H1 (cell line): Measurements from ENCODE around the gene PRDM2.

Experiments
- CTCF ChIP-seq, 3 experiments: IDR thresholded peaks; 1 replicate in 2 of 3; 2 replicates in 1 of 3; pipeline versions ENCODE4 v1.5.1 to v1.6.1; 2011; ENCODE audit warnings: low read length in 3 of 3, mild to moderate bottlenecking in 3 of 3, inconsistent platforms in 2 of 3, low read depth in 1 of 3, moderate library complexity in 1 of 3; ENCODE audit not compliant: insufficient read depth in 1 of 3; ENCODE audit errors: control extremely low read depth in 1 of 3
- KDM1A ChIP-seq: fragments of 200-600, 300-600 bp; sonication (generic); IDR thresholded peaks from 2 replicates; pipeline ENCODE4 v1.7.1; 2016; ENCODE audit warnings: mild to moderate bottlenecking, low read length, borderline replicate concordance
- KDM5A ChIP-seq: fragments of 200-600 bp; IDR thresholded peaks from 2 replicates; pipeline ENCODE4 v1.7.1; 2012; ENCODE audit warnings: mild to moderate bottlenecking, low read length, inconsistent platforms, mixed read lengths
- POLR2A ChIP-seq, 2 experiments: IDR thresholded peaks; 1 replicate in 1 of 2; 2 replicates in 1 of 2; pipeline ENCODE4 v1.6.1; 2011; ENCODE audit warnings: low read depth in 2 of 2, low read length in 2 of 2, mild to moderate bottlenecking in 2 of 2; ENCODE audit errors: control extremely low read depth in 1 of 2
- RNF2 ChIP-seq: fragments of 200-900, 300-1000 bp; sonication (generic); IDR thresholded peaks from 2 replicates; pipeline ENCODE4 v1.7.1; 2016; ENCODE audit warnings: borderline replicate concordance, low read depth, mild to moderate bottlenecking, antibody characterized with exemption, low read length; ENCODE audit not compliant: poor library complexity, severe bottlenecking; ENCODE audit errors: missing control alignments

GRCh38 chr1:13722808-13723360 is 22.9 kb downstream of the PRDM2 start:
- TF ChIP-seq CTCF (IDR thresholded peaks at IDR 0.05; ENCODE audit: control extremely low read depth in 1 of 3, insufficient read depth in 1 of 3, low read depth in 1 of 3, low read length in 3 of 3) (no peak), KDM5A (no peak), KDM1A (no peak), POLR2A (IDR thresholded peaks at IDR 0.05; ENCODE audit: control extremely low read depth in 1 of 2, low read depth in 2 of 2, low read length in 2 of 2) (no peak), RNF2 (no peak)
